ENCODE results near the gene PPP4R3C. TPM values are rescaled to one million over a fixed set of nuclear protein-coding genes. Genes with fewer than 3 reads are reported as not detected.

PPP4R3C gene
- total RNA-seq, 1 experiment from 2014 or later: not detected

Other genes starting within 250 kb of the PPP4R3C start
- not detected in 2 replicates for gene DCAF8L2, start 127.0 kb upstream of the PPP4R3C start, total RNA-seq (2014; rRNA removed; shearing (Covaris generic))